Peyer's patch (tissue), 4 donors: ENCODE measurements around the gene ZNF580.

Source experiments
- POLR2A ChIP-seq, 2 donors: fragments of 450-650 bp; IDR thresholded peaks; one replicate each; pipeline ENCODE4 v1.5.1; 2017; ENCODE audit warnings: antibody characterized with exemption in 2 of 2, mild to moderate bottlenecking in 2 of 2, moderate library complexity in 2 of 2
- TF ChIP-seq, protein P1 (sequence below), 6 experiments: fragments of 450-650 bp in 4 of 6; fragments of 200-600 bp in 2 of 6; sonication (generic) in 1 of 6; IDR thresholded peaks; one replicate each; pipeline ENCODE4 v1.5.1; 2017 to 2019; ENCODE audit warnings: antibody characterized with exemption in 6 of 6, mild to moderate bottlenecking in 3 of 6, moderate library complexity in 1 of 6

DNA sequence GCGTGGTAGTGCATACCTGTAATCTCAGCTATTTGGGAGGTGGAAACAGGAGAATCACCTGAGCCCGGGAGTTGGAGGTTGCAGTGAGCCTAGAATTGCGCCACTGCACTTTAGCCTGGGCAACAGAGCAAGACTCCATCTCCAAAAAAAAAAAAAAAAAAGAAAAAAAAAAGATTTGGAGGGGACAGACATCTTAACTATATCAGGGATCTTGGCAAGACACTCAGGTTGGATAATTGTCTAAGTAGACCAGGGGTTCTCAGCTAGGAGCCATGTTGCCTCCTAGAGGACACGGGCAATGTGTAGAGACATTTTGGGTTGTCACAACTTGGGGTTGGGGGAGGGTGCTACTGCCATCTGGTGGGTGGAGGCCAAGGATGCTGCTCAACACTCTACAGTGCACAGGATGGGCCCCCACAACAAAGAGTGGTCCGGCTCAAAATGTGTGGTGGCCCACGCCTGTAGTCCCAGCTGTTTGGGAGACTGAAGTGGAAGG lies 1.9 kb upstream of the ZNF580 start:
- TF ChIP-seq, protein P1, sequence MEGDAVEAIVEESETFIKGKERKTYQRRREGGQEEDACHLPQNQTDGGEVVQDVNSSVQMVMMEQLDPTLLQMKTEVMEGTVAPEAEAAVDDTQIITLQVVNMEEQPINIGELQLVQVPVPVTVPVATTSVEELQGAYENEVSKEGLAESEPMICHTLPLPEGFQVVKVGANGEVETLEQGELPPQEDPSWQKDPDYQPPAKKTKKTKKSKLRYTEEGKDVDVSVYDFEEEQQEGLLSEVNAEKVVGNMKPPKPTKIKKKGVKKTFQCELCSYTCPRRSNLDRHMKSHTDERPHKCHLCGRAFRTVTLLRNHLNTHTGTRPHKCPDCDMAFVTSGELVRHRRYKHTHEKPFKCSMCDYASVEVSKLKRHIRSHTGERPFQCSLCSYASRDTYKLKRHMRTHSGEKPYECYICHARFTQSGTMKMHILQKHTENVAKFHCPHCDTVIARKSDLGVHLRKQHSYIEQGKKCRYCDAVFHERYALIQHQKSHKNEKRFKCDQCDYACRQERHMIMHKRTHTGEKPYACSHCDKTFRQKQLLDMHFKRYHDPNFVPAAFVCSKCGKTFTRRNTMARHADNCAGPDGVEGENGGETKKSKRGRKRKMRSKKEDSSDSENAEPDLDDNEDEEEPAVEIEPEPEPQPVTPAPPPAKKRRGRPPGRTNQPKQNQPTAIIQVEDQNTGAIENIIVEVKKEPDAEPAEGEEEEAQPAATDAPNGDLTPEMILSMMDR (IDR thresholded peaks at IDR 0.05) = peak in 5 of 6 experiments; percentile 20 to 36 (median 28)
- no peak for TF ChIP-seq POLR2A (IDR thresholded peaks at IDR 0.05)
